ENCODE results near the gene PLEKHA4. TPM values are rescaled to one million over a fixed set of nuclear protein-coding genes. Genes with fewer than 3 reads are reported as not detected.
"Not testable (repeated sequence)": the region's sequence is repeated elsewhere in the genome, so short reads cannot be mapped to it uniquely, and the experiment has no call there.

PLEKHA4 gene
- total RNA-seq, 3 donors from 2014 or later = 6.4 to 25.6 (median 22.4) TPM

DNA sequence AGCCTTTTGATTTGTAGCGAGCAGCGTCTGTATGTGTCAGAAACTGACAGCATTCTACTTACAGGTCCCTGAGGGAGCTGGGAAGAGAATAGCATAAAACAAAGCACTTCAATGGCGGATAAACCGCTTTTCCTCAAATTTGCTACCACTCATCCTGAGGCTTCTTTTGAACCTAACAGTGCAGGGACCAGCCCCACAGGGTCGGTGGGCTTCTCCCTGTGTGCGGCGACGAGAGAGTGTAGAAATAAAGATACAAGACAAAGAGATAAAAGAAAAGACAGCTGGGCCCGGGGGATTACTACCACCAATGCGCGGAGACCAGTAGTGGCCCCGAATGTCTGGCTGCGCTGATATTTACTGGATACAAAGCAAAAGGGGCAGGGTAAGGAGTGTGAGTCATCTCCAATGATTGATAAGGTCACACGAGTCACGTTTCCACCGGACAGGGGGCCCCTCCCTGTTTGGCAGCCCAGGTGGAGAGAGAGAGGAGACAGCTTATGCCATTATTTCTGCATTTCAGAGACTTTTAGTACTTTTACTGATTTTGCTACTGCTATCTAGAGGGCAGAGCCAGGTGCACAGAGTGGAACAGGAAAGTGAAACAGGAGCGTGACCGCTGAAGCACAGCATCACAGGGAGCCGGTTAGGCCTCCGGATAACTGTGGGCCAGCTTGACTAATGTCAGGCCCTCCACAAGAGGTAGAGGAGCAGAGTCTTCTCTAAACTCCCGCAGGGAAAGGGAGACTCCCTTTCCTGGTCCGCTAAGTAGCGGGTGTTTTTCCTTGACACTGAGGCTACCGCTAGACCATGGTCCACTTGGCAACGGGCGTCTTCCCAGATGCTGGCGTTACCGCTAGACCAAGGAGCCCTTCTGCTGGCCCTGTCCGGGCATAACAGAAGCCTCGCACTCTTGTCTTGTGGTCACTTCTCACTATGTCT lies 7.9 kb upstream of the PLEKHA4 start:
- DNase-seq (ENCODE audit: low spot score in 2 of 2); H3K36me3 ChIP-seq; H3K27me3 ChIP-seq; intact Hi-C loops (cut with DNase I; ENCODE audit: low total_unique reads); H3K9me3 ChIP-seq: not testable (repeated sequence)
- Histone ChIP-seq H3K4me1 (peaks cover 6 to 10% of the 10 kb centered on the region in 2 donors), H3K27ac (peak overlapping the region; percentile 98 to 100), H3K4me3 (peak overlapping the region; percentile 81 to 100 (median 85))
- peak in 2 of 3 donors; percentile 24 to 61 for TF ChIP-seq POLR2AphosphoS5 (IDR thresholded peaks at IDR 0.05)

DNA sequence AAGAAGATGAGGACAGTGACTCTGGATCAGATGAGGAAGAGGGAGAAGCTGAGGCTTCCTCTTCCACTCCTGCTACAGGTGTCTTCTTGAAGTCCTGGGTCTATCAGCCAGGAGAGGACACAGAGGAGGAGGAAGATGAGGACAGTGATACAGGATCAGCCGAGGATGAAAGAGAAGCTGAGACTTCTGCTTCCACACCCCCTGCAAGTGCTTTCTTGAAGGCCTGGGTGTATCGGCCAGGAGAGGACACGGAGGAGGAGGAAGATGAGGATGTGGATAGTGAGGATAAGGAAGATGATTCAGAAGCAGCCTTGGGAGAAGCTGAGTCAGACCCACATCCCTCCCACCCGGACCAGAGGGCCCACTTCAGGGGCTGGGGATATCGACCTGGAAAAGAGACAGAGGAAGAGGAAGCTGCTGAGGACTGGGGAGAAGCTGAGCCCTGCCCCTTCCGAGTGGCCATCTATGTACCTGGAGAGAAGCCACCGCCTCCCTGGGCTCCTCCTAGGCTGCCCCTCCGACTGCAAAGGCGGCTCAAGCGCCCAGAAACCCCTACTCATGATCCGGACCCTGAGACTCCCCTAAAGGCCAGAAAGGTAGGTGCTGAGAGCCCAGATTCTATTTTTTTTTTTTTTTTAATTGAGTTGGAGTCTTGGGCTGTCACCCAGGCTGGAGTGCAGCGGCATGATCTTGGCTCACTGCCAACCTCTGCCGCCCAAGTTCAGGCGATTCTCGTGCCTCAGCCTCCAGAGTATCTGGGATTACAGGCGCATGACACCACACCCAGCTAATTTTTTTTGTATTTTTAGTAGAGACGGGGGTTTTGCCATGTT lies 6.1 kb upstream of the PLEKHA4 start:
- TF ChIP-seq POLR2A (IDR thresholded peaks at IDR 0.05) (no peak), POLR2AphosphoS5 (IDR thresholded peaks at IDR 0.05) (peak in 1 of 3 donors; percentile 10)
- TF ChIP-seq, protein P1, sequence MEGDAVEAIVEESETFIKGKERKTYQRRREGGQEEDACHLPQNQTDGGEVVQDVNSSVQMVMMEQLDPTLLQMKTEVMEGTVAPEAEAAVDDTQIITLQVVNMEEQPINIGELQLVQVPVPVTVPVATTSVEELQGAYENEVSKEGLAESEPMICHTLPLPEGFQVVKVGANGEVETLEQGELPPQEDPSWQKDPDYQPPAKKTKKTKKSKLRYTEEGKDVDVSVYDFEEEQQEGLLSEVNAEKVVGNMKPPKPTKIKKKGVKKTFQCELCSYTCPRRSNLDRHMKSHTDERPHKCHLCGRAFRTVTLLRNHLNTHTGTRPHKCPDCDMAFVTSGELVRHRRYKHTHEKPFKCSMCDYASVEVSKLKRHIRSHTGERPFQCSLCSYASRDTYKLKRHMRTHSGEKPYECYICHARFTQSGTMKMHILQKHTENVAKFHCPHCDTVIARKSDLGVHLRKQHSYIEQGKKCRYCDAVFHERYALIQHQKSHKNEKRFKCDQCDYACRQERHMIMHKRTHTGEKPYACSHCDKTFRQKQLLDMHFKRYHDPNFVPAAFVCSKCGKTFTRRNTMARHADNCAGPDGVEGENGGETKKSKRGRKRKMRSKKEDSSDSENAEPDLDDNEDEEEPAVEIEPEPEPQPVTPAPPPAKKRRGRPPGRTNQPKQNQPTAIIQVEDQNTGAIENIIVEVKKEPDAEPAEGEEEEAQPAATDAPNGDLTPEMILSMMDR (IDR thresholded peaks at IDR 0.05) = no peak
- Histone ChIP-seq H3K4me1 (peaks cover 6 to 10% of the 10 kb centered on the region in 2 donors), H3K9me3 (no peaks in the 10 kb centered on the region), H3K27ac (peak overlapping the region; percentile 98 to 100), H3K27me3 (no peaks in the 10 kb centered on the region), H3K4me3 (peak overlapping the region; percentile 81 to 100 (median 85)), H3K36me3 (no peaks in the 10 kb centered on the region)
- intact Hi-C loops (cut with DNase I; ENCODE audit: low total_unique reads) = no loop called here
- DNase-seq (ENCODE audit: low spot score in 2 of 2) = no peak

DNA sequence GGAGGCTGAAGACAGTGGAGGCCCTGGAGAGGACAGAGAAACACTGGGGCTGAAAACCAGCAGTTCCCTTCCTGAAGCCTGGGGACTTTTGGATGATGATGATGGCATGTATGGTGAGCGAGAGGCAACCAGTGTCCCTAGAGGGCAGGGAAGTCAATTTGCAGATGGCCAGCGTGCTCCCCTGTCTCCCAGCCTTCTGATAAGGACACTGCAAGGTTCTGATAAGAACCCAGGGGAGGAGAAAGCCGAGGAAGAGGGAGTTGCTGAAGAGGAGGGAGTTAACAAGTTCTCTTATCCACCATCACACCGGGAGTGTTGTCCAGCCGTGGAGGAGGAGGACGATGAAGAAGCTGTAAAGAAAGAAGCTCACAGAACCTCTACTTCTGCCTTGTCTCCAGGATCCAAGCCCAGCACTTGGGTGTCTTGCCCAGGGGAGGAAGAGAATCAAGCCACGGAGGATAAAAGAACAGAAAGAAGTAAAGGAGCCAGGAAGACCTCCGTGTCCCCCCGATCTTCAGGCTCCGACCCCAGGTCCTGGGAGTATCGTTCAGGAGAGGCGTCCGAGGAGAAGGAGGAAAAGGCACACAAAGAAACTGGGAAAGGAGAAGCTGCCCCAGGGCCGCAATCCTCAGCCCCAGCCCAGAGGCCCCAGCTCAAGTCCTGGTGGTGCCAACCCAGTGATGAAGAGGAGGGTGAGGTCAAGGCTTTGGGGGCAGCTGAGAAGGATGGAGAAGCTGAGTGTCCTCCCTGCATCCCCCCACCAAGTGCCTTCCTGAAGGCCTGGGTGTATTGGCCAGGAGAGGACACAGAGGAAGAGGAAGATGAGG lies 5.3 kb upstream of the PLEKHA4 start:
- no peaks in the 10 kb centered on the region for H3K36me3 ChIP-seq
- intact Hi-C loops (cut with DNase I; ENCODE audit: low total_unique reads) = no loop called here
- TF ChIP-seq, protein P1 (IDR thresholded peaks at IDR 0.05) = peak in 1 of 3 donors; percentile 3
- TF ChIP-seq POLR2AphosphoS5 (IDR thresholded peaks at IDR 0.05) = peak in 1 of 3 donors; percentile 28
- no peak for TF ChIP-seq POLR2A (IDR thresholded peaks at IDR 0.05)
- DNase-seq (ENCODE audit: low spot score in 2 of 2) = no peak
- H3K9me3 ChIP-seq = no peaks in the 10 kb centered on the region
- peak overlapping the region; percentile 81 to 100 (median 85) for H3K4me3 ChIP-seq
- H3K4me1 ChIP-seq = peaks cover 7 to 10% of the 10 kb centered on the region in 2 donors
- no peaks in the 10 kb centered on the region for H3K27me3 ChIP-seq
- H3K27ac ChIP-seq = peak overlapping the region; percentile 98 to 100

DNA sequence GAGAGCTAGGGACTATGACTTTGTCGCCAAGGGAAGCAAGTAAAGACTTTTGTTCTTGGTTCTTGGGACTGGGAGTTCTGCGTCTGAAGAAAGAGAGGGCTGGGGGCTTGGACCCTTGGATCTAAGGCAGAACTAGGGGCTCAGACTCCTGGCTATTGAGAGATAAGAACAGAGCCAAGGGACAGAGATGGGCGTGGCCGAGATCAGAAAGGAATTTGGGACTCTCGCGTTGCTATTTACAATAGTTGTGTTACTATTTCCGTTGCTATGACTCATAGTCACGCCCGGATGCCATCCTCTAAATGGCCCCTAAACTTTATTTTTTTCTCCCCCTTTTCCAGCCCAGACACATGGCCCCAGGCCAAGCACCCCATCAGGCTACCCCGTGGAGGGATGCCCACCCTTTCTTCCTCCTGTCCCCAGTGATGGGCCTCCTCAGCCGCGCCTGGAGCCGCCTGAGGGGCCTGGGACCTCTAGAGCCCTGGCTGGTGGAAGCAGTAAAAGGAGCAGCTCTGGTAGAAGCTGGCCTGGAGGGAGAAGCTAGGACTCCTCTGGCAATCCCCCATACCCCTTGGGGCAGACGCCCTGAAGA lies 4.6 kb upstream of the PLEKHA4 start:
- DNase-seq (ENCODE audit: low spot score in 2 of 2) = peak; percentile 87 to 91
- peak overlapping the region; percentile 81 to 100 (median 85) for H3K4me3 ChIP-seq
- peak; percentile 26 to 87 (median 65) for TF ChIP-seq POLR2AphosphoS5 (IDR thresholded peaks at IDR 0.05)
- TF ChIP-seq POLR2A (IDR thresholded peaks at IDR 0.05) = no peak
- TF ChIP-seq, protein P1 (IDR thresholded peaks at IDR 0.05) = peak in 2 of 3 donors; percentile 11 to 33

More for the DNA sequence above, 4.6 kb upstream of the PLEKHA4 start:
- no peaks in the 10 kb centered on the region for H3K27me3 ChIP-seq
- H3K9me3 ChIP-seq = no peaks in the 10 kb centered on the region
- peaks cover 10% of the 10 kb centered on the region in 2 donors for H3K4me1 ChIP-seq
- H3K27ac ChIP-seq = peak overlapping the region; percentile 98 to 100
- H3K36me3 ChIP-seq = no peaks in the 10 kb centered on the region
- intact Hi-C loops (cut with DNase I; ENCODE audit: low total_unique reads) = no loop called here

All from breast epithelium (tissue), 4 donors.